Liver (tissue), 9 donors: ENCODE results near the gene CA10. TPM values are rescaled to one million over a fixed set of nuclear protein-coding genes. Genes with fewer than 3 reads are reported as not detected.

ENCODE experiments used
- DNase-seq: peaks from one replicate; pipeline ENCODE4 v3.0.0-alpha.2; 2017; ENCODE audit warnings: low spot score
- H3K27ac ChIP-seq, 2 donors: one replicate each; pipeline ENCODE4 v1.7.0; 2013; ENCODE audit warnings: inconsistent platforms in 2 of 2, low read length in 2 of 2, control low read depth in 1 of 2, low read depth in 1 of 2, mild to moderate bottlenecking in 1 of 2
- H3K27me3 ChIP-seq, 4 donors: one replicate each; pipeline versions ENCODE4 v1.6.1 to v1.7.0; 2013; ENCODE audit warnings: low read length in 3 of 4, inconsistent platforms in 1 of 4, mild to moderate bottlenecking in 1 of 4, moderate library complexity in 1 of 4; ENCODE audit not compliant: control insufficient read depth in 4 of 4, insufficient read depth in 4 of 4
- H3K36me3 ChIP-seq, 4 donors: one replicate each; pipeline versions ENCODE4 v1.6.1 to v1.7.0; 2013; ENCODE audit warnings: low read length in 3 of 4, mild to moderate bottlenecking in 3 of 4, low read depth in 1 of 4, moderate library complexity in 1 of 4; ENCODE audit not compliant: control insufficient read depth in 4 of 4, insufficient read depth in 3 of 4
- H3K4me1 ChIP-seq, 4 donors: one replicate each; pipeline versions ENCODE4 v1.6.1 to v1.7.0; 2013; ENCODE audit warnings: low read length in 3 of 4, mild to moderate bottlenecking in 3 of 4, moderate library complexity in 1 of 4; ENCODE audit not compliant: control insufficient read depth in 4 of 4, insufficient read depth in 4 of 4
- H3K4me3 ChIP-seq, 3 donors: one replicate each; pipeline versions ENCODE4 v1.6.1 to v1.7.0; 2013; ENCODE audit warnings: low read length in 3 of 3, control low read depth in 1 of 3, low read depth in 1 of 3, mild to moderate bottlenecking in 1 of 3
- H3K9ac ChIP-seq, 2 donors: one replicate each; pipeline ENCODE4 v1.7.0; 2013; ENCODE audit warnings: low read length in 2 of 2, mild to moderate bottlenecking in 2 of 2, moderate library complexity in 2 of 2, control low read depth in 1 of 2, low read depth in 1 of 2
- H3K9me3 ChIP-seq, 4 donors: one replicate each; pipeline versions ENCODE4 v1.6.1 to v1.7.0; 2013; ENCODE audit warnings: low read length in 3 of 4; ENCODE audit not compliant: control insufficient read depth in 4 of 4
- GABPA ChIP-seq, 2 donors: IDR thresholded peaks in 1 of 2; conservative IDR thresholded peaks in 1 of 2; 2 replicates each; pipeline ENCODE4 v1.6.1; 2016; ENCODE audit warnings: antibody characterized with exemption in 2 of 2, mild to moderate bottlenecking in 1 of 2, moderate library complexity in 1 of 2
- HNF4G ChIP-seq: IDR thresholded peaks from 2 replicates; pipeline ENCODE4 v1.6.1; 2016; ENCODE audit warnings: antibody characterized with exemption
- JUND ChIP-seq, 2 donors: IDR thresholded peaks; 2 replicates each; pipeline ENCODE4 v1.6.1; 2016; ENCODE audit warnings: antibody characterized with exemption in 2 of 2
- SP1 ChIP-seq: IDR thresholded peaks from 2 replicates; pipeline ENCODE4 v1.6.1; 2018; ENCODE audit warnings: antibody characterized with exemption, mild to moderate bottlenecking
- TAF1 ChIP-seq: conservative IDR thresholded peaks from 2 replicates; pipeline ENCODE4 v1.6.1; 2016; ENCODE audit warnings: antibody characterized with exemption, mild to moderate bottlenecking
- YY1 ChIP-seq: IDR thresholded peaks from 2 replicates; pipeline ENCODE4 v1.6.1; 2016; ENCODE audit warnings: antibody characterized with exemption, mild to moderate bottlenecking
- WGBS: extraction: QIAGEN DNeasy Blood & Tissue Kit; methylation state at CpG from one replicate; pipeline ENCODE4 v1.1.7; 2013; 5-methylcytosine and 5-hydroxymethylcytosine counted together
- polyA plus RNA-seq, 2 donors: library from polyadenylated mRNA; stranded (reverse) in 1 of 2; unstranded in 1 of 2; fragments of 200-250 nt in 1 of 2; fragments of >200 nt in 1 of 2; fragmentation: Nextera tagmentation in 1 of 2; extraction: Ambion mirVana in 1 of 2; gene quantifications; one replicate each; pipeline versions ENCODE4 v1.2.1 to v1.2.3, GENCODE V29; 2013 to 2015
- total RNA-seq, 2 donors: library from RNA; depleted of rRNA; stranded (reverse); fragments of >200 nt; gene quantifications; one replicate each; pipeline ENCODE4 v1.2.3, GENCODE V29; 2014
- TF ChIP-seq, protein P1 (sequence below): IDR thresholded peaks from 2 replicates; pipeline ENCODE4 v1.6.1; 2016; ENCODE audit warnings: antibody characterized with exemption
- TF ChIP-seq, protein P2 (sequence below): IDR thresholded peaks from 2 replicates; pipeline ENCODE4 v1.6.1; 2016; ENCODE audit warnings: antibody characterized with exemption, mild to moderate bottlenecking
- TF ChIP-seq, protein P3 (sequence below): fragments of 150-350 bp; IDR thresholded peaks from 2 replicates; pipeline ENCODE4 v1.5.1; 2017; ENCODE audit warnings: improper control_type of control experiment, low read depth, low read length; ENCODE audit not compliant: missing input control
- TF ChIP-seq, protein P4 (sequence below): IDR thresholded peaks from 2 replicates; pipeline ENCODE4 v1.6.1; 2016; ENCODE audit warnings: antibody characterized with exemption
- TF ChIP-seq, protein P5 (sequence below): IDR thresholded peaks from 2 replicates; pipeline ENCODE4 v1.6.1; 2016; ENCODE audit warnings: antibody characterized with exemption
- donor health status: healthy.
- donor health status: healthy.
- donor health status: healthy.
- donor health status: healthy.
- donor health status: healthy.

CA10 gene
- total and polyA plus RNA-seq, 4 donors = 0.05 TPM; not detected in 3

DNA sequence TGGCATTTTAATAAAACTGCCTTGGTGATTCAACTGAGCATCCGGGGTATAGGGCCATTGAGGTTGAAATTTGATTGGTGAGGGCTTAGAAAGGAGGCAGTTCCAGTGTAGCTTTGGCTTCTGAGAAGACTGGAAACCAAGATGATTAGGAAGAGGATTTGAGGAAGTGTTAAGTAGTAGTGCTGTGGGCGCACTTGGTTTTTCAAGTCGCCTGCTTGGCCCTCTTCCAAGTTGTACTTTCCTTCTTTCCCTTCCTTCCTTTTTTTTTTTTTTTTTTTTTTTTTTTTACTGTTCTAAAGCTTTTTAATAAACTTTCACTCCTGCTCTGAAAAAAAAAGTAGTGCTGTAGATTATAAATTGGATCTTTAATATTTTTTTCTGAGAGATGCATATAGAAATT is 577.6 kb downstream of the CA10 start:
- Histone ChIP-seq H3K36me3 (no peaks in the 10 kb centered on the region), H3K9me3 (no peaks in the 10 kb centered on the region), H3K4me1 (no peaks in the 10 kb centered on the region), H3K27ac (no peak overlapping the region), H3K9ac (no peak overlapping the region), H3K27me3 (no peaks in the 10 kb centered on the region), H3K4me3 (no peak overlapping the region)
- no peak for DNase-seq
- WGBS = 81% methylated on average over 3 of the region's 3 CpGs
- TF ChIP-seq GABPA (IDR thresholded peaks at IDR 0.05 in 1 of 2, conservative IDR thresholded peaks at IDR 0.05 in 1 of 2) (no peak), SP1 (no peak), HNF4G (no peak), JUND (IDR thresholded peaks at IDR 0.05) (no peak), TAF1 (no peak), YY1 (no peak)
- TF ChIP-seq, protein P1, sequence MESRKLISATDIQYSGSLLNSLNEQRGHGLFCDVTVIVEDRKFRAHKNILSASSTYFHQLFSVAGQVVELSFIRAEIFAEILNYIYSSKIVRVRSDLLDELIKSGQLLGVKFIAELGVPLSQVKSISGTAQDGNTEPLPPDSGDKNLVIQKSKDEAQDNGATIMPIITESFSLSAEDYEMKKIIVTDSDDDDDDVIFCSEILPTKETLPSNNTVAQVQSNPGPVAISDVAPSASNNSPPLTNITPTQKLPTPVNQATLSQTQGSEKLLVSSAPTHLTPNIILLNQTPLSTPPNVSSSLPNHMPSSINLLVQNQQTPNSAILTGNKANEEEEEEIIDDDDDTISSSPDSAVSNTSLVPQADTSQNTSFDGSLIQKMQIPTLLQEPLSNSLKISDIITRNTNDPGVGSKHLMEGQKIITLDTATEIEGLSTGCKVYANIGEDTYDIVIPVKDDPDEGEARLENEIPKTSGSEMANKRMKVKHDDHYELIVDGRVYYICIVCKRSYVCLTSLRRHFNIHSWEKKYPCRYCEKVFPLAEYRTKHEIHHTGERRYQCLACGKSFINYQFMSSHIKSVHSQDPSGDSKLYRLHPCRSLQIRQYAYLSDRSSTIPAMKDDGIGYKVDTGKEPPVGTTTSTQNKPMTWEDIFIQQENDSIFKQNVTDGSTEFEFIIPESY = no peak
- TF ChIP-seq, protein P2, sequence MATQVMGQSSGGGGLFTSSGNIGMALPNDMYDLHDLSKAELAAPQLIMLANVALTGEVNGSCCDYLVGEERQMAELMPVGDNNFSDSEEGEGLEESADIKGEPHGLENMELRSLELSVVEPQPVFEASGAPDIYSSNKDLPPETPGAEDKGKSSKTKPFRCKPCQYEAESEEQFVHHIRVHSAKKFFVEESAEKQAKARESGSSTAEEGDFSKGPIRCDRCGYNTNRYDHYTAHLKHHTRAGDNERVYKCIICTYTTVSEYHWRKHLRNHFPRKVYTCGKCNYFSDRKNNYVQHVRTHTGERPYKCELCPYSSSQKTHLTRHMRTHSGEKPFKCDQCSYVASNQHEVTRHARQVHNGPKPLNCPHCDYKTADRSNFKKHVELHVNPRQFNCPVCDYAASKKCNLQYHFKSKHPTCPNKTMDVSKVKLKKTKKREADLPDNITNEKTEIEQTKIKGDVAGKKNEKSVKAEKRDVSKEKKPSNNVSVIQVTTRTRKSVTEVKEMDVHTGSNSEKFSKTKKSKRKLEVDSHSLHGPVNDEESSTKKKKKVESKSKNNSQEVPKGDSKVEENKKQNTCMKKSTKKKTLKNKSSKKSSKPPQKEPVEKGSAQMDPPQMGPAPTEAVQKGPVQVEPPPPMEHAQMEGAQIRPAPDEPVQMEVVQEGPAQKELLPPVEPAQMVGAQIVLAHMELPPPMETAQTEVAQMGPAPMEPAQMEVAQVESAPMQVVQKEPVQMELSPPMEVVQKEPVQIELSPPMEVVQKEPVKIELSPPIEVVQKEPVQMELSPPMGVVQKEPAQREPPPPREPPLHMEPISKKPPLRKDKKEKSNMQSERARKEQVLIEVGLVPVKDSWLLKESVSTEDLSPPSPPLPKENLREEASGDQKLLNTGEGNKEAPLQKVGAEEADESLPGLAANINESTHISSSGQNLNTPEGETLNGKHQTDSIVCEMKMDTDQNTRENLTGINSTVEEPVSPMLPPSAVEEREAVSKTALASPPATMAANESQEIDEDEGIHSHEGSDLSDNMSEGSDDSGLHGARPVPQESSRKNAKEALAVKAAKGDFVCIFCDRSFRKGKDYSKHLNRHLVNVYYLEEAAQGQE = no peak
- TF ChIP-seq, protein P3, sequence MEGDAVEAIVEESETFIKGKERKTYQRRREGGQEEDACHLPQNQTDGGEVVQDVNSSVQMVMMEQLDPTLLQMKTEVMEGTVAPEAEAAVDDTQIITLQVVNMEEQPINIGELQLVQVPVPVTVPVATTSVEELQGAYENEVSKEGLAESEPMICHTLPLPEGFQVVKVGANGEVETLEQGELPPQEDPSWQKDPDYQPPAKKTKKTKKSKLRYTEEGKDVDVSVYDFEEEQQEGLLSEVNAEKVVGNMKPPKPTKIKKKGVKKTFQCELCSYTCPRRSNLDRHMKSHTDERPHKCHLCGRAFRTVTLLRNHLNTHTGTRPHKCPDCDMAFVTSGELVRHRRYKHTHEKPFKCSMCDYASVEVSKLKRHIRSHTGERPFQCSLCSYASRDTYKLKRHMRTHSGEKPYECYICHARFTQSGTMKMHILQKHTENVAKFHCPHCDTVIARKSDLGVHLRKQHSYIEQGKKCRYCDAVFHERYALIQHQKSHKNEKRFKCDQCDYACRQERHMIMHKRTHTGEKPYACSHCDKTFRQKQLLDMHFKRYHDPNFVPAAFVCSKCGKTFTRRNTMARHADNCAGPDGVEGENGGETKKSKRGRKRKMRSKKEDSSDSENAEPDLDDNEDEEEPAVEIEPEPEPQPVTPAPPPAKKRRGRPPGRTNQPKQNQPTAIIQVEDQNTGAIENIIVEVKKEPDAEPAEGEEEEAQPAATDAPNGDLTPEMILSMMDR = no peak
- TF ChIP-seq, protein P4, sequence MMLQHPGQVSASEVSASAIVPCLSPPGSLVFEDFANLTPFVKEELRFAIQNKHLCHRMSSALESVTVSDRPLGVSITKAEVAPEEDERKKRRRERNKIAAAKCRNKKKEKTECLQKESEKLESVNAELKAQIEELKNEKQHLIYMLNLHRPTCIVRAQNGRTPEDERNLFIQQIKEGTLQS = no peak
- TF ChIP-seq, protein P5, sequence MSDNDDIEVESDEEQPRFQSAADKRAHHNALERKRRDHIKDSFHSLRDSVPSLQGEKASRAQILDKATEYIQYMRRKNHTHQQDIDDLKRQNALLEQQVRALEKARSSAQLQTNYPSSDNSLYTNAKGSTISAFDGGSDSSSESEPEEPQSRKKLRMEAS = no peak
